Activated T-helper 1 cell treated with anti-CD3 and anti-CD28 coated beads, Interleukin-2, amount 50 U/mL, for 16 hours (primary cell): ENCODE measurements around the gene APOD.

ENCODE experiments used
- DNase-seq, 2 donors: peaks; one replicate each; pipeline ENCODE4 v3.0.0-alpha.2; 2020; ENCODE audit warnings: low read depth in 1 of 2, low spot score in 1 of 2

APOD gene

DNA sequence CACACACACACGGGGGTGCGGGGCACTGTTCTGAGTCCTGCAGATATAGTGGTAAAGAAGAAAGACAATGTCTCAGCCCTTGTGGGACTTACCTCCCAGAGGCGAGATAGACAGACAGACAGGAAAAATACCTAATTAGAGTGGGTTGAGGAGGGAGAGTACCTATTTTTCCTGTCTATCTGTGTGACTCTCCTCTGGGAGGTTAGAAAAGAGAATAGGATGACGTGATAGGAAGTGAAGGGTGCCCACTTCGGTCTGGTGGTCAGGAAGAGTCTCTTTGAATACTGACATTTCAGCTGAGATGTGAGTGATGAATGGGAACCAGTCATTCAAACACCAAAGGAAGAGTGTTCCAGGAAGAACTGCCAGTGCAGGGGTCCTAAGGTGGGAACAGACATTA is 4.1 kb upstream of the APOD start:
- no peak for DNase-seq

DNA sequence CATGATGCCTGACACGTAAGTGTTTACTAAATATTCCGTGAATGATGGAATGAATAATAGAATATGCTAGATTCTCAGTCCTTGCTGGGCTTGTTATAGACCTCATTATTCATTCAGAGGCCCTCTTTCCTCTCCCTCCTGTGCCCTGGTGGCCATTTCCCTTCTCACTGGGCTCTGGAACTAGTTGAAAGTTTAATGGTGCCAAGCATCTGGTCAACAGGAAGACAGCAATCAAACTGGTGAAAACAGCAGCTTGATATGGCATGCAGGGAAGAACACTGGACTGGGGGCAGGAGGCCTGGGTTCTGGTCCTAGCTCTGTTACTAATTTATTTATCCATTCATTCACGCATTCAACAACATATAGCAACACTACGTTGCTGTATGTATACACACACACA is 3.7 kb upstream of the APOD start:
- DNase-seq: no peak

DNA sequence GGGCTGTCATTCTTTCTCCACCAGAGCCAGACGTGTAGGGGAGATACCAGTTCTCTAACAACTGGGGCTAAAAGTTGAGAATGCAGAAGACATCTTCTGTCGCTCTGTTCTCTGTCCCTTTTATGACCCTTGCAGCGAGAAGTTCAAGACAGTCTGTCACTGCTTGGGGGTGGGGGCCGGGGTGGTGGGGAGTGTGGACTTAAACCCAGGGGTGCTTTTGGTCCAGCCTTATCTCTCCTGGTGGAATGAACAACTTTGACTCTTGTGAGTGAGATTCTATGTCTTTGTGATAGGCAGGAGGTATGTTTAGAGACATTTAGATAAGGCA is 767 bp upstream of the APOD start:
- no peak for DNase-seq

DNA sequence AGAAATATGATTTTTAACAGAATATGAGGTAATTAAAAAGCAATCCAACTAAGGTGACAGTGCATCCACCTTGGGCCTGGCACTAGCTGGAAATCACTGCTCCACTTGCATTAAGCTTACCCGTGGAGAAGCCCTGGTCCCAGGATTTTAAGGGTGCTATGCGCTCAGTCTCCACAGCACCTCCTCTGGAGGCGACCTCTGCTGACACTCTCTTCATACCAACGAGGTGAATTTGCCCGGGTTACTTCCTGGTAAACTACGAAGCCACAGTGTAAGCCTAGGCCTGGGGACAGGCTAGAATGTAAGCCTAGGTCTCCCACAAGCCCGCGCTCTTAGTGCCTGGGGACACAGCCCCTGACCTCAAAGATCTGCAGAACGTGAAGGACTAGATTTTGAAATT is 793 bp downstream of the APOD start:
- no peak for DNase-seq

- DNase-seq: no peak
These were observed 2.8 kb downstream of the APOD start for GRCh38 chr3:195580744-195581443.

- DNase-seq: no peak
These were observed 4.5 kb downstream of the APOD start for GRCh38 chr3:195579281-195579680.

DNA sequence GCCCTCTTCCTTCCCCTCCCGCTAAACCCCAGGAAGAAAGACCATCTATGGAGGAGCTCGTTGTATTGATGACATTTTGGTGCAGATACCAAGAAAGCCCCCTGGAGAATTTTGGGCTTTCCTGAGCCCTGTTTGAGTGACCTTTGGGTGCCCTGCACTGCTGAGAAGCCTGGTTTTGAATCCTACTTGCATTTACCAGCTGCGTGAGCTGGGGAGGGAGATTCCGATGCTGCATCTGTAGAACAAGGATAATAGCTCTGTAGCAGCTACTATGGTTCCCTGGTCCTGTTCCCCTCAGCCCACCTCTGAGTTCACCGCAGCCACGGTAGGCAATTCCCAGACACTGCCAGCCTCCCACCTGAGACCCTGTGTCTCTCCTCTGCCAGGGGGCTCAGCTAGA is 5.2 kb downstream of the APOD start:
- DNase-seq: no peak

- DNase-seq: no peak
These were observed 6.0 kb downstream of the APOD start for GRCh38 chr3:195577645-195578177.

GRCh38 chr3:195574497-195575304 is 9.0 kb downstream of the APOD start:
- DNase-seq: no peak

DNA sequence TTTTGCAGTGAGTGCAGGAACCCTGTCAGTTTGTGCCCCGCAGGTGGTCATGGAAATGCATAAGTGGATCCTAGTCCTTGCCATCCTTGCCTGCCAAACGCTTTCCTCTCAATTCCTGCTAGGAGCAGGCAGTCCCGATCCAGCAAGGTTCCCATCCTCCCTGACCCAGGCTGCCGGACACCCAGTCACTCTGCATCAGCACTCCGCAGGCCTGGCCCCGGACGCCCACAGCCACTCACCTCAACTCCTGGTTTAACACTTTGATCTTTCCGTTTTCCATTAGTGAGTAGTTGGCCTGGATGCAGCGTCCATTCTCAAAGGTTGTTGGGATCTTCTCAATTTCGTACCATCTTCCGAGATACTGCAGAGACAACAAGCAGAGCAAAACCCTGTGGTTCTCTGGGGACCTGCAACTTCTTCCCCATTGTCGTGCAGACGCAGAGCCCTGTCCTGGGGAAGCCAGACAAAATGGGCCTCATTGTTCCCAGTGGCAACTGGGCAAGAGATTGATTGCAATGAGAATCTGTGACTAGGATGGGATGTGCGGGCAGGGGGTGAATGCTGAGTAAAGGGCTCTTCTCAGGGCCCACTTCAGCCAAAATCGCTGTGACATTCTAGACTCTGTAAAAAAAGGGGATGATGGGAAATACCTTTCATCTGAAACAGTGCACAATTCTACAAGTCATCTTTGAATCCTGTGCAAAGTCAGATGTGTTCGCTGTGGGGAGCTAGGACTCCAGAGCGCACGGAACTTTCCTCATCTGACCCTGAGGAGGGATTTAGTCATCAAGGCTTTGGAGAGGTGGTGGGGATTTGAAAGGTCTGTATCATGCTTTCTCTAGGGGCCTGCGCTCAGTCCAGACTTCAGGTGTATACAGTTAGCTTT is 9.9 kb downstream of the APOD start:
- no peak for DNase-seq

DNA sequence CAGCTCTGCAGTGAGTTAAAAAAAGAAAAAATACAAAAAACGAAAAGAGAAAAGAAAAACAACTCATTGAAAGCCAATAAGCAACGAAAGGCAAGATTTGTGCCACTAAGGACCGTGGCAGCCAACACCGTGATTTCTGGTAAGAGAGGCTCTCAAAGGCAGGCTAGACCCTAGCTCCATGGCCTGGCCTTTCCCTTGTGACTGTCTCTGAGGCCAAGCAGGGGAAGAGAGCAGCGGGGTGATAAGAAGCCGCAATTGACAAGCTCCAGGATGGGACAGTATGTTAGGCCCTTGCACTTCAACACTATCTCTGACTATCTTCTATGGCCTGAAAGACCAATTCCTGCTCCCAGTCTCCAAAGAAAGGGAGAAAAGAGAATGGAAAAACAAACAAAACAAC is 12.4 kb downstream of the APOD start:
- no peak for DNase-seq

GRCh38 chr3:195570912-195571311 is 12.8 kb downstream of the APOD start:
- DNase-seq: no peak

- DNase-seq: no peak
These were observed 13.4 kb downstream of the APOD start for GRCh38 chr3:195570344-195570743.

- DNase-seq: no peak
These were observed 15.1 kb downstream of the APOD start for GRCh38 chr3:195568630-195569029.

GRCh38 chr3:195566797-195567196 is 16.9 kb downstream of the APOD start:
- no peak for DNase-seq

DNA sequence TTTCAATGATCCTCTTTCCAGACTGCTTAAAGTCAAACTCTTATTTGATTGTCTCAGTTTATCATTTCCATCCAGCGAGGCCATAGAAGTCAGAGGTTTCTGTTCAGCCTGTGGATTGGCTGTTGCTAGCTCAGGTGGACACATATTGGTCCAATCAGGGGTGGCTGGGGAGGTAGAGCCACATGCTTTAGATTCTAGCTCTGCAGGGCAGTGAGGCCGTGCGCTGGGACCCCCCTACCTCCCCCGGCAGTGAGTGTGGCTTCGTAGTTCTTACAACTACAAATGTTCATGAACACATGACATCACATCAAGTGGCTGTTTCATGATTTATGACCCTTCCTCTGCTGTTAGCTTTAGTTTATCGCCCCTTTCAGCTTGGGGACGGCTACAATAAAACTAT is 18.0 kb downstream of the APOD start:
- no peak for DNase-seq

GRCh38 chr3:195563317-195563716 is 20.4 kb downstream of the APOD start:
- DNase-seq: no peak

DNA sequence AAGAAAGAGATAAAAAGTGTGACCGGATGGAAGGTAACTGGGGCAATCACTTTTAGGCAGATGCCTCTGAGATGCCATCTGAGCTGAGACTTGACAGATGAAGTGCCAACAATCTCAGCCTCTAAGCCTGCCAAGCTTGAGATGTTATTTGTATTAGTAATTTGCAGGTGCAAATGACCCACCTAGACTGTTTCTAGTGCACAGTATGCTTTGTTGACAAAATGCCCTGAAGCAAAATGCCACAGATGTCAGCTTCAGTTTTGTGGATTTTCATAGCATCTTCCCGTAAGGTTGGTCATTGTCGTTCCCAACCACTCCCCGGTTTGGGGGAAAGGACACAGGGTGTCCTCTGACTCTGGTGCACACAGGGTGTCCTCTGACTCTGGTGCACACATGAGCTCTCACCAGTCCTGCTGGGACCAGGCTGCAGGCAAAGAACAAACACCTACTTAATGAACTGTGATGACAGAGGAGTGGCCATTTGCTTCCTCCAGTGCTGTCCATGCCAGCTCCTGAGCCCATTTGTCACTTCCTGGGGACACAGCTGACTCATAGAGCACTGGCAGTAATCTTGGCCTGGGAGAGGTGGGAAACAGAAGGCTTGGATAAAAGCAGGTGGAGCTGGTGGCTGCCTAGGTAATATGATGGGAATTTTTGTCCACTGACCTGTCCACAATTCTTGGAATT is 23.9 kb downstream of the APOD start:
- DNase-seq: no peak

- no peak for DNase-seq
These were observed 25.1 kb downstream of the APOD start for GRCh38 chr3:195558602-195559001.

- DNase-seq: no peak
These were observed 26.4 kb downstream of the APOD start for GRCh38 chr3:195557322-195557721.

DNA sequence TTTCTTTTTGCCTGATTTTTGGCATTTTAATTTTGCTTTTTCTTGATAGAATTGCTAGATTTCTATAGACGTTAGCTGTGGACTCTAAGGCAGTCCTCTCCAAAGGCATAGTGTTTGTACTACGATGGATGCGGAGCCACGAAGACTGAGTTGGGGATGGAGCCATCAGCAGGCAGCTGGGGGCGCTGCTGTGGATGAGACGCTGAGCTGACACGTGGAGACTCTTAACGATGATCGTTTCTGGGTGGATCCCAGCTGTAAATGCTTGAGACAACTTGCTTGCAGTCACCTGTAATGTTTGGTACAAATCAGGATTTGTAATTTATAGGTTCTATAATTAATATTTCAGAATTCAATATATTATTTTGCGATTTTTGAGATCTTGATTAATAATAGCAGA is 27.4 kb downstream of the APOD start:
- DNase-seq: no peak
